Endothelial cell of umbilical vein (primary cell): ENCODE results near the gene RSRC1. TPM values are rescaled to one million over a fixed set of nuclear protein-coding genes. Genes with fewer than 3 reads are reported as not detected.

Experiments
- BruUV-seq: library from RNA; stranded (reverse); fragments of 400-500 nt; replicated peaks from 2 replicates; lab custom pipeline; 2021; lab: Mats Ljungman, UMichigan
- CTCF ChIA-PET: fragments of 300-600, 350-600 bp; sonication (Branson Sonifier 250); formaldehyde crosslinking; loops from one replicate; lab custom pipeline; 2021; ENCODE audit warnings: antibody characterized with exemption, inconsistent platforms; lab: Charles Lee
- POLR2A ChIA-PET: fragments of 300-600, 350-600 bp; sonication (Branson Sonifier 250); formaldehyde crosslinking; loops from one replicate; lab custom pipeline; 2021; ENCODE audit warnings: antibody characterized with exemption, inconsistent platforms; lab: Charles Lee
- DNase-seq: peaks from one replicate; pipeline ENCODE4 v3.0.0-alpha.2; 2011; ENCODE audit warnings: low read depth, low spot score
- FAIRE-seq: peaks from 2 replicates; lab custom pipeline; 2011; peaks lifted over from hg19 to GRCh38; lab: Jason Lieb, UNC
- H2AFZ ChIP-seq: 2 replicates; pipeline ENCODE4 v1.6.0; 2012; ENCODE audit warnings: low read depth, low read length, control low read depth, inconsistent platforms
- H3K27ac ChIP-seq: 2 replicates; pipeline ENCODE4 v1.5.1; 2011; ENCODE audit warnings: low read depth, mild to moderate bottlenecking, control low read depth, low read length, moderate library complexity; ENCODE audit not compliant: insufficient read depth
- H3K27me3 ChIP-seq, 2 experiments: 2 replicates each; pipeline versions ENCODE4 v1.6.0 to v1.6.1; 2011; ENCODE audit warnings: low read length in 2 of 2, mixed read lengths in 1 of 2; ENCODE audit not compliant: control insufficient read depth in 2 of 2, insufficient read depth in 2 of 2
- H3K36me3 ChIP-seq, 2 experiments: 2 replicates in 1 of 2; 3 replicates in 1 of 2; pipeline ENCODE4 v1.5.1; 2011; ENCODE audit warnings: low read length in 2 of 2, mild to moderate bottlenecking in 1 of 2, moderate library complexity in 1 of 2; ENCODE audit not compliant: control insufficient read depth in 2 of 2, insufficient read depth in 2 of 2; ENCODE audit errors: extremely low read depth in 1 of 2
- H3K4me1 ChIP-seq: 3 replicates; pipeline ENCODE4 v1.5.1; 2011; ENCODE audit warnings: mild to moderate bottlenecking, low read length; ENCODE audit not compliant: control insufficient read depth, insufficient read depth; ENCODE audit errors: extremely low read depth
- H3K4me2 ChIP-seq: 2 replicates; pipeline ENCODE4 v1.6.1; 2011; ENCODE audit warnings: low read length, control low read depth, mixed read lengths; ENCODE audit not compliant: insufficient read depth
- H3K4me3 ChIP-seq, 3 experiments: fragments of 200-600 bp in 1 of 3; sonication (generic), shearing (Covaris generic) in 1 of 3; replicated peaks in 1 of 3; 2 replicates each; pipeline ENCODE4 v1.5.1; 2011 to 2016; ENCODE audit warnings: control low read depth in 3 of 3, low read length in 3 of 3, mild to moderate bottlenecking in 2 of 3, inconsistent platforms in 1 of 3, low read depth in 1 of 3, moderate library complexity in 1 of 3; ENCODE audit not compliant: insufficient read depth in 1 of 3
- H3K79me2 ChIP-seq: 2 replicates; pipeline ENCODE4 v1.6.0; 2012; ENCODE audit warnings: low read length, inconsistent platforms; ENCODE audit not compliant: control insufficient read depth, insufficient read depth
- H3K9ac ChIP-seq: replicated peaks from 2 replicates; pipeline ENCODE3; 2011; ENCODE audit warnings: low read length, control low read depth; ENCODE audit not compliant: insufficient read depth; ENCODE audit errors: extremely low read depth
- H3K9me1 ChIP-seq: replicated peaks from 3 replicates; pipeline ENCODE4 v1.6.0; 2011; ENCODE audit warnings: mild to moderate bottlenecking, low read length; ENCODE audit not compliant: control insufficient read depth, insufficient read depth; ENCODE audit errors: extremely low read depth
- H3K9me3 ChIP-seq: replicated peaks from 2 replicates; pipeline ENCODE4 v1.5.1; 2012; ENCODE audit warnings: low read length, inconsistent platforms; ENCODE audit not compliant: control insufficient read depth, insufficient read depth
- H4K20me1 ChIP-seq: replicated peaks from 2 replicates; pipeline ENCODE3; 2011; ENCODE audit warnings: mild to moderate bottlenecking, low read length; ENCODE audit not compliant: control insufficient read depth, insufficient read depth; ENCODE audit errors: extremely low read depth
- EZH2 ChIP-seq: IDR thresholded peaks from 2 replicates; pipeline ENCODE4 v1.6.1; 2012; ENCODE audit warnings: borderline replicate concordance, low read depth, mild to moderate bottlenecking, moderate library complexity, low read length, inconsistent platforms; ENCODE audit not compliant: severe bottlenecking
- FOS ChIP-seq: IDR thresholded peaks from 2 replicates; pipeline ENCODE4 v1.6.1; 2011; ENCODE audit warnings: mild to moderate bottlenecking, low read length, moderate library complexity, borderline replicate concordance; ENCODE audit not compliant: insufficient read depth
- JUN ChIP-seq: IDR thresholded peaks from 2 replicates; pipeline ENCODE4 v1.6.1; 2011; ENCODE audit warnings: borderline replicate concordance, low read depth; ENCODE audit not compliant: insufficient read length, insufficient read depth
- POLR2A ChIP-seq: IDR thresholded peaks from 2 replicates; pipeline ENCODE4 v1.6.1; 2012; ENCODE audit warnings: low read depth, mild to moderate bottlenecking, control low read depth, low read length
- POLR2AphosphoS5 ChIP-seq: IDR thresholded peaks from 2 replicates; pipeline ENCODE4 v1.6.1; 2012; ENCODE audit warnings: low read depth, mild to moderate bottlenecking, control low read depth, low read length, moderate library complexity; ENCODE audit not compliant: insufficient read depth
- dilution Hi-C: fragments of 300-500 bp; cut with MboI; formaldehyde crosslinking; loops from one replicate; pipeline ENCODE4 v1.15.0; 2019; ENCODE audit warnings: low sequenced_read_pairs; ENCODE audit not compliant: extremely low pct_ligation_motif_present
- intact Hi-C: fragments of 100-400 bp; cut with micrococcal nuclease; formaldehyde crosslinking; loops from one replicate; pipeline ENCODE4 v1.10.0; 2022
- polyA plus RNA-seq, 4 experiments: library from polyadenylated mRNA; depleted of rRNA in 3 of 4; stranded (reverse) in 3 of 4; unstranded in 1 of 4; fragments of >200 nt; gene quantifications; 2 replicates each; pipeline versions ENCODE4 v1.2.1 to v1.2.3, GENCODE V29; 2011 to 2012; ENCODE audit warnings: missing spikeins in 1 of 4
- total RNA-seq: library from RNA; stranded (reverse); gene quantifications from 2 replicates; pipeline ENCODE4 v1.2.3, GENCODE V29; 2021
- TF ChIP-seq, protein P1 (sequence below), 2 donors: IDR thresholded peaks; 1 replicate in 1 of 2; 2 replicates in 1 of 2; pipeline ENCODE4 v1.5.1; 2011; ENCODE audit warnings: low read length in 2 of 2, mild to moderate bottlenecking in 2 of 2, moderate library complexity in 2 of 2, control low read depth in 1 of 2, inconsistent platforms in 1 of 2, low read depth in 1 of 2; ENCODE audit not compliant: insufficient read depth in 1 of 2; ENCODE audit errors: extremely low read depth in 1 of 2
- TF ChIP-seq, protein P2 (sequence below): IDR thresholded peaks from 2 replicates; pipeline ENCODE4 v1.6.1; 2011; ENCODE audit not compliant: insufficient read depth, insufficient read length

Gene RSRC1
- total and polyA plus RNA-seq, 2 donors (not counting 3 experiments of a cell fraction or from before 2014, with no cell fraction given): 1.8 to 25.4 TPM

- Histone ChIP-seq H2AFZ (no peak overlapping the region), H3K9ac (no peak overlapping the region), H3K79me2 (no peaks in the 10 kb centered on the region), H3K9me3 (no peaks in the 10 kb centered on the region), H3K4me2 (no peak overlapping the region), H3K4me1 (no peaks in the 10 kb centered on the region), H4K20me1 (no peaks in the 10 kb centered on the region), H3K27me3 (no peaks in the 10 kb centered on the region), H3K4me3 (no peak overlapping the region), H3K27ac (no peak overlapping the region), H3K36me3 (no peaks in the 10 kb centered on the region), H3K9me1 (no peaks in the 10 kb centered on the region)
- no peak for FAIRE-seq
- no TSS peak for BruUV-seq
- intact Hi-C loops (no loop called here), dilution Hi-C loops (no loop called here)
- no peak for TF ChIP-seq EZH2
- TF ChIP-seq, protein P1, sequence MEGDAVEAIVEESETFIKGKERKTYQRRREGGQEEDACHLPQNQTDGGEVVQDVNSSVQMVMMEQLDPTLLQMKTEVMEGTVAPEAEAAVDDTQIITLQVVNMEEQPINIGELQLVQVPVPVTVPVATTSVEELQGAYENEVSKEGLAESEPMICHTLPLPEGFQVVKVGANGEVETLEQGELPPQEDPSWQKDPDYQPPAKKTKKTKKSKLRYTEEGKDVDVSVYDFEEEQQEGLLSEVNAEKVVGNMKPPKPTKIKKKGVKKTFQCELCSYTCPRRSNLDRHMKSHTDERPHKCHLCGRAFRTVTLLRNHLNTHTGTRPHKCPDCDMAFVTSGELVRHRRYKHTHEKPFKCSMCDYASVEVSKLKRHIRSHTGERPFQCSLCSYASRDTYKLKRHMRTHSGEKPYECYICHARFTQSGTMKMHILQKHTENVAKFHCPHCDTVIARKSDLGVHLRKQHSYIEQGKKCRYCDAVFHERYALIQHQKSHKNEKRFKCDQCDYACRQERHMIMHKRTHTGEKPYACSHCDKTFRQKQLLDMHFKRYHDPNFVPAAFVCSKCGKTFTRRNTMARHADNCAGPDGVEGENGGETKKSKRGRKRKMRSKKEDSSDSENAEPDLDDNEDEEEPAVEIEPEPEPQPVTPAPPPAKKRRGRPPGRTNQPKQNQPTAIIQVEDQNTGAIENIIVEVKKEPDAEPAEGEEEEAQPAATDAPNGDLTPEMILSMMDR (IDR thresholded peaks at IDR 0.05; ENCODE audit: extremely low read depth in 1 of 2, insufficient read depth in 1 of 2, low read depth in 1 of 2, low read length in 2 of 2): no peak
- no peak for TF ChIP-seq FOS
- TF ChIP-seq POLR2AphosphoS5: no peak
- TF ChIP-seq POLR2A: no peak
- TF ChIP-seq, protein P2, sequence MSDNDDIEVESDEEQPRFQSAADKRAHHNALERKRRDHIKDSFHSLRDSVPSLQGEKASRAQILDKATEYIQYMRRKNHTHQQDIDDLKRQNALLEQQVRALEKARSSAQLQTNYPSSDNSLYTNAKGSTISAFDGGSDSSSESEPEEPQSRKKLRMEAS: no peak
- TF ChIP-seq JUN: no peak
- POLR2A ChIA-PET: no interaction called here
- DNase-seq: no peak
- CTCF ChIA-PET: no interaction called here
Measured at GRCh38 chr3:158330870-158331269, 221.0 kb downstream of the RSRC1 start.
